ENCODE results near the gene MIA.
"Not testable (repeated sequence)": the region's sequence is repeated elsewhere in the genome, so short reads cannot be mapped to it uniquely, and the experiment has no call there.

MIA gene

GRCh38 chr19:40774916-40775631 lies at the start of gene MIA:
TSS of gene MIA (plus strand) at chr19:40775521. CDS start at chr19:40775543, 22 bp downstream.
- DNase-seq = no peak

GRCh38 chr19:40726279-40726678 lies 49.0 kb upstream of the MIA start:
- no peak for DNase-seq

DNA sequence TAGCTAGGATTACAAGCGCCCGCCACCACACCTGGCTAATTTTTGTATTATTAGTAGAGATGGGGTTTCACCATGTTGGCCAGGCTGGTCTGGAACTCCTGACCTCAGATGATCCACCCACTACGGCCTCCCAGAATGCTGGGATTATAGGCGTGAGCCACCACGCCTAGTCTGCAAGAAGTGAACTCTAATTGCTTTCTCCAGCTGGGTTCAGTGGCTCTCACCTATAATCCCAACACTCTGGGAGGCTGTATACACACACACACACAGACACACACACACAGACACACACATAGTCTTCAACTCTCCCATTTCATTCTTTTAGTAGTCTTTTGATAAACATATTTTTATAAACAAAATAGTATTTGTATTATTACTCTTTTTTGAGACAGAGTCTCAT lies 45.3 kb upstream of the MIA start:
- not testable (repeated sequence) for DNase-seq

DNA sequence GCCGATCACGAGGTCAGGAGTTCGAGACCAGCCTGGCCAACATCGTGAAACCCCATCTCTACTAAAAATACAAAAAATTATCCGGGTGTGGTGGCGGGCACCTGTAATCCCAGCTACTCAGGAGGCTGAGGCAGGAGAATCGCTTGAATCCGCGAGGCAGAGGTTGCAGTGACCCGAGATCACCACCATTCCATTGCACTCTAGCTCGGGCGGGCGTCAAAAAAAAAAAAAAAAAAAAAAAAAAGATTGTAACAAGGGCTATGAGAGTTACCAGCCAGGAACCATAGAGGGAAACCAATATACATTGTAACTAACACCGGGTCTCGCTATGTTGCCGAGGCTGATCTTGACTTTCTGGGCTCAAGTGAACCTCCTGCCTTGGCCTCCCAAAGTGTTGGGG lies 43.0 kb upstream of the MIA start:
- DNase-seq = not testable (repeated sequence)

DNA sequence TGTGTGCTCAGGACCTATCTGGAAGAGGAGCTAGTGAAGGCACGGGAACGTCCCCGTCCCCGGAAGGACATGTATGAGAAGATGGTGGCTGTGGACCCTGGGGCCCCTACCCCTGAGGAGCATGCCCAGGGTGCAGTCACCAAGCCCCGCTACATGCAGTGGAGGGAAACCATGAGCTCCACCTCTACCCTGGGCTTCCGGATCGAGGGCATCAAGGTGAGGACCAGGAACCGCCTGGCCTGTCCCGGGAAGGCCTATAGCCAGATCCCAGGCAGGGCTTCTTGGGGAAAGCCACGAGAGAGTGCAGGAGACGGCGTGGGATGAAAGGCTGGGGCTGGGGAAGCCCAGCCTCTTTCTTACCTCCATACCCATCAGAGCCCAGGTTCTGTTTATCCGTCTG lies 42.2 kb upstream of the MIA start:
- DNase-seq = no peak

- no peak for DNase-seq
Measured at GRCh38 chr19:40735013-40735771, 40.1 kb upstream of the MIA start.

DNA sequence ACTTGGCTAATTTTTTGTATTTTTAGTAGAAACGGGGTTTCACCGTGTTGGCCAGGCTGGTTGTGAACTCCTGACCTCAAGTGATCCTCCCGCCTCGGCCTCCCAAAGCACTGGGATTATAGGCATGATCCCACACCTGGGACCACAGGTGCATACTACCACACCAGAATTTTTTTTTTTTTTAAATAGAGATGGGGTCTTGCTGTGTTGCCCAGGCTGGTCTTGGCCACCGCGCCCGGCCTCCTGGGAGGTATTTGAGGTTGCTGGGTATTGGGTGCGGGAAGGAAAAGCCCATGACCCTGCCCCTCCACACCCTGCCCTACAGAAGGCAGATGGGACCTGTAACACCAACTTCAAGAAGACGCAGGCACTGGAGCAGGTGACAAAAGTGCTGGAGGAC lies 38.7 kb upstream of the MIA start:
- DNase-seq = no peak

GRCh38 chr19:40737102-40737644 lies 38.1 kb upstream of the MIA start:
- DNase-seq = no peak

DNA sequence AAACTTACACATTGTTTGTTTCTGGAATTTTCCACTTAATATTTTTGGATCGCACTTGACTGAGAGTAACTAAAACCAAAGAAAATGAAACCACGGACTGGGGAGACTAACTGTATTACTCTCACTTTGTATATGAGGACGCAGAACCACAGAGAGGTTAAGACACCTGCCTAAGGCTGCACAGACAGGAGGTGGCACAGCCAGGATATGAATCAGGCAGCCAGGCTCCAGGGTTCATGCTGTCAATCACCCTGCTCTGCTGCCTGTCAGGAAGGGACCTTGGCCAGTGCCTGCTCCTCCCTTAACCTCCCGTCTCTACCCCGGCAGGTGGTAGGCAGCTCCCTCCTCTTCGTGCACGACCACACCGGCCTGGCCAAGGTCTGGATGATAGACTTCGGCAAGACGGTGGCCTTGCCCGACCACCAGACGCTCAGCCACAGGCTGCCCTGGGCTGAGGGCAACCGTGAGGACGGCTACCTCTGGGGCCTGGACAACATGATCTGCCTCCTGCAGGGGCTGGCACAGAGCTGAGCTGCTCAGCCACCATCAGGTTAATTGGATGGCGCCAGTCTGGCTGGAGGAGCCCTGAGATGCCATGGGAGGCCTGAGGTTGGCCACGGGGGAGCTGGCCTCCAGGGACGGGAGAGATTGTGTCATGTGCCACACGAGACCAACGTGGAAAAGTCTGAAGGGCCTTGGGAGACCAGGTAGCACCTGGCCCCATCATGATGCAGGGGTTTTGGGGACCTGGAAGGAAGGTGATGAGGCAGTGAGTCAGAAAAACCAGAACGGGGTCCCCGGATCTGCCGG lies 36.1 kb upstream of the MIA start:
- no peak for DNase-seq

- DNase-seq = no peak
Measured at GRCh38 chr19:40739871-40740703, 35.2 kb upstream of the MIA start.

DNA sequence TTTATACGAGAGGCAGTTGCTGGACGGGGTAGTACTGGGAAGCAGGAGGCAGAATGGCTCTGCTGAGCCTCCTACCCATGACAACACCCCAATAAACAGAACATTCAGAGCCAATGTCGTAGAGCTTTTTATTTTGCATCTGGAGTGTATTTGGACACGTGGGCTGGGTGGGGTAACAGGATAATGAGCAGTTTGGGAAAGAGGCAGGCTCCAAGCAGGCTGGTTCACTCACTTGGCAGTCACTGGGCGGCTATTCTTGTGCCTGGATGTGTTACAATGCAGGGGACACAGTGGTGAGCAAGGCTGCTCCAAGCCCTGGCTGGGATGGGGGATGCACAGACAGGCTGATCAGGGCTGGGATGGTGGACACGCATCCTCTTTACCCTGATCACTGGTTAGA lies 34.6 kb upstream of the MIA start:
- DNase-seq = no peak

DNA sequence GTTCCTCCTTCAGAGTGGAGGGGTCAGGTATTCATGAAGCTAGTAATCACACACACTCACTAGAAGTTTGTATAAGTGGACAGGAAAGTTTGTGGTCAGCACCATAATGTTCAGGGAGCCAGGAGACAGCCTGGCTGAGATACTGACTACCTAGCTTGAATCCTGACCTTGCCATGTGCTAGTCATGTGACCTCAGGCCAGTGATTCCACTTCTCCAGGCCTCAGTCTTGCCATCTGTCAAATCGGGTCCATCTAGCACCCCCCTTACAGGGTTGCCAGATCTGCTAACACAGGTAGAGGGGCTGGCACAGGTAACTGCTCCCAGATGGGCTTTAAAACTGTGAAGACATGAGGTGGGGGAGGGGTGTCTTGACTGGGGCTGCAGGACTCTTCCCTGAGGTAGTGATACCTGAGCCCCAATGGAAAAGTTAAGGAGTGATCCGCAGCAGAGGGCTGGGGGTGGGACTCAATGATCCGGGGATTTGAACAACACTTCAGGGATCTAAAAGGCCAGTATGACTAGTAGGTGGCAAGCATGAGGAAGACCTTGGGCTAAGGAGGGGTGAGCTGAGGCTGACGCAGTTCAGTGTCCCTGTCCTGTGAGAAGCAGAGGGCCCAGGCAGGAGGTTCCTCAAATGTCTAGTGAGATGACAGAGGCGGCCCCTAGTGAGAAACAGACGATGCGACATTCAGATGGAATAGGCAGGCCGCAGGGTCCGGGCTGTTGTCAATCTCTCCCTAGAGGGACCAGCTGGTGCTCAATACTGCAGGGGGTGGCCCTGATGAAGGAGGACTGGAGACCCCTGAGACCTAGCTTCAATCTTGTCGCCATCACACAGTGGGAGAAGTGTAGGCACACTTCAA lies 33.6 kb upstream of the MIA start:
- DNase-seq = no peak

DNA sequence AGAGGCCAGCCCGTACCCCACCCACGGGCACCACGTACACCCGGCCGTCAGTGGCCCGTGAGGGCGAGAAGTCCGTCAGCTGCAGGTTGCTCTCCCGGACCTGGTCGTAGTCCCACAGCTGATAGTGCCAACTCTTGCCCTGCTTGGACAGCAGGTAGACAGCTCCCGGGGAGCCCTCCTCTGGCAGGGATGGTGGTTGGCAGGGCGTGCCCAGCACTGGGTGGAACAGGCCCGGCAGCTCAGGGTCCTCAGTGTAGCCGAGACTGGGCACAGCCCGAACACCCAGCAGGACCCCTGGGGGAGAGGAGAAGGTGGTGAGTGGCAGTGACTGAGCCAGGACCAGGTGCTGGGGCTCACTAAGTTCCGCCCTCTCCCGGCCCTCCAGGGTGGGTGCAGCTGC lies 32.8 kb upstream of the MIA start:
- DNase-seq = no peak

- DNase-seq = no peak
Measured at GRCh38 chr19:40742886-40743285, 32.4 kb upstream of the MIA start.

DNA sequence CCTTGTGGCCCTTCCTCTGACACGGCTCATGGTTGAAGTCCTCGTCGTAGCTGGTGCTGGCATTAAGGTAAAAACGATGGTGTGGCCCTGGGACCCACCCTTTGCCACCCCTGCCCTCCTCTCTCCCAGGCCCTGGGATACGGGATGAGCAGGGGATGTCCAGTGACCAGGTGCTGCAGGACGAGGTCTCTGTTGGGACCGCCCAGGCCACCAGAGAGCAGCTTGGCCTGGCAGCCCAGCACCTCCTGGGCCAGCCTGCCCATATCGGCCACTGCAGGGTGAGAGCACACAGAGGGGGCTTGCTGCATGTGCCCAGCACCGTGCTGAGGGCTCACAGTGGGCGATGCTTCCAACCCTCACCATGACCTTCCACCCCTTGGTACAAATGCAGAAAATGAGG lies 31.4 kb upstream of the MIA start:
- no peak for DNase-seq

DNA sequence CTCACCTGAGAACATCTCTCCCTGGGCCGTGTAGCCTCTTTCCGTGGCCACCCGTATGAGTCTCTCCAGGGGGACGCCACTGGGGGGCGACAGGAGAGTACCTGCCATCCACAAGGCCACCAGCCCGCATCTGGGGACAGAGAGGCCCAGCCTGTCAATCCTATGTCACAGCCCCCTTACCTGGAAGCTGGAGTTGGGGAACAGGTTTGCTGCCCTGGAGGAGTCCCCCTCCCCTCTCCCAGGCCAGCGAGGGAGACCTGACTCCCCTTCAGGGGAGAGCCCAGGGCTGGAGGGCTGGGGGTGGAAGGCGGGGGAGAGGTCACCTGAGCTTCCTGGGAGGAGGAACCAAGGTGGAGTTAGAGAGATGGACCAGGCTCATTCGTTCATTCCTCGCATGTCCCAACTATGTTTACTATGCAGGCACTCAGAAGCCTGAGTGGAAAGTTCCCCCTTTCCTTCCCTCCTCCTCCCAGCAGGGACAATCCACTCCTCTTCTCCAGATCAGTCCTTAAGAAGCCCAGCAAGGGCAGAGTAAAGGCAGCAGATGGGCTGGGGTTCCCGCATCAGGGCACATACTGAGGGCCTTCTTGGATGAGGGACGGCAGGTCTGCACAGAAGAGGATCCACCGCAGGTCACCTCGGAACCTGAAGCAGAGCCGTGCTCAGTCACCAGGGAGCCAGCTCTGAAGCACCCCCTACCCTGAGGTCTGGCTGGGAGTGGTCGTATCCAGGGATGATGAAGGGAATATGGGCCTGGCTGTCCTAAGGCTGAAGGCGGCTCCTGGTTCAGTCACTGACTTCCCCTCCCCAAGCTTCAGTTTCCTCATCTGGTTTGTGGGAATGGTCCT lies 30.5 kb upstream of the MIA start:
- DNase-seq = no peak

DNA sequence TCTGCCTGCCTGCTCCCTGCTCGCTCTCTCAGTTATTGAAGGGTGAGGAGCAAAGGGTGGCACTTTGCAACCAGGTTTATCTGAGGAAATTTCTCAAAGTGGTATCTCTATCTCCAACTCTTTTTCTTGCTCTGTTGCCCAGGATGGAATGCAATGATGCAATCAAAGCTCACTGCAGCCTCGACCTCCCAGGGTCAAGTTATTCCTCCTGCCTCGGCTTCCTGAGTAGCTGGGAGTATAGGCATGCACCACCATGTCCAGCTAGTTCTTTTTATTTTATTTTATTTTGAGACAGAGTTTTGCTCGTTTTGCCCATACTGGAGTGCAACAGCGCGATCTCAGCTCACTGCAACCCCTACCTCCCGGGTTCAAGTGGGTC lies 29.9 kb upstream of the MIA start:
- no peak for DNase-seq

GRCh38 chr19:40747536-40747935 lies 27.8 kb upstream of the MIA start:
- DNase-seq = no peak

GRCh38 chr19:40750058-40750873 lies 25.1 kb upstream of the MIA start, which contains the start of gene ACTMAP:
TSS of gene ACTMAP (minus strand) at chr19:40750477. CDS start at chr19:40749803, 674 bp downstream.
- peak; percentile 98 for DNase-seq

Measured in NCI-H187 treated with DMSO at 0.1 percent for 48 hours (cell line).